Ureter (tissue), 1 donor: ENCODE measurements around the gene CGNL1. TPM values are rescaled to one million over a fixed set of nuclear protein-coding genes. Genes with fewer than 3 reads are reported as not detected.

Experiments used
- DNase-seq: peaks from one replicate; pipeline ENCODE4 v3.0.0-alpha.2; 2020; ENCODE audit warnings: low spot score
- total RNA-seq: library from RNA; stranded (reverse); gene quantifications from one replicate; pipeline ENCODE4 v1.2.4, GENCODE V29; 2023
- donor health status: DM: yes; HTN: yes; CAD: no.

CGNL1 gene
- total RNA-seq, 1 donor from 2014 or later: 12.6 TPM

GRCh38 chr15:57457726-57458125 is 81.4 kb downstream of the CGNL1 start:
- no peak for DNase-seq

GRCh38 chr15:57458356-57458781 is 82.1 kb downstream of the CGNL1 start:
- DNase-seq: no peak

GRCh38 chr15:57460208-57460816 is 84.0 kb downstream of the CGNL1 start:
- DNase-seq: no peak

GRCh38 chr15:57461541-57461940 is 85.2 kb downstream of the CGNL1 start:
- DNase-seq: no peak

- no peak for DNase-seq
These were observed 86.1 kb downstream of the CGNL1 start for GRCh38 chr15:57462381-57462780.

GRCh38 chr15:57463360-57463759 is 87.1 kb downstream of the CGNL1 start:
- no peak for DNase-seq

GRCh38 chr15:57464480-57464879 is 88.2 kb downstream of the CGNL1 start:
- DNase-seq: no peak

- no peak for DNase-seq
These were observed 92.2 kb downstream of the CGNL1 start for GRCh38 chr15:57468486-57468885.

- no peak for DNase-seq
These were observed 94.2 kb downstream of the CGNL1 start for GRCh38 chr15:57470543-57470942.

- no peak for DNase-seq
These were observed 96.6 kb downstream of the CGNL1 start for GRCh38 chr15:57472861-57473260.

- no peak for DNase-seq
These were observed 100.2 kb downstream of the CGNL1 start for GRCh38 chr15:57476533-57476975.

GRCh38 chr15:57477736-57478522 is 101.6 kb downstream of the CGNL1 start:
- DNase-seq: no peak

GRCh38 chr15:57479005-57479404 is 102.7 kb downstream of the CGNL1 start:
- no peak for DNase-seq

- no peak for DNase-seq
These were observed 104.9 kb downstream of the CGNL1 start for GRCh38 chr15:57481038-57481705.

- DNase-seq: no peak
These were observed 109.6 kb downstream of the CGNL1 start for GRCh38 chr15:57485869-57486268.

GRCh38 chr15:57486833-57487232 is 110.5 kb downstream of the CGNL1 start:
- no peak for DNase-seq

- no peak for DNase-seq
These were observed 112.8 kb downstream of the CGNL1 start for GRCh38 chr15:57489122-57489521.

- DNase-seq: no peak
These were observed 117.0 kb downstream of the CGNL1 start for GRCh38 chr15:57493351-57493750.

- no peak for DNase-seq
These were observed 118.3 kb downstream of the CGNL1 start for GRCh38 chr15:57494581-57494980.

- DNase-seq: no peak
These were observed 118.7 kb downstream of the CGNL1 start for GRCh38 chr15:57495041-57495440.

- no peak for DNase-seq
These were observed 119.4 kb downstream of the CGNL1 start for GRCh38 chr15:57495554-57496165.

GRCh38 chr15:57496594-57496945 is 120.3 kb downstream of the CGNL1 start:
- DNase-seq: no peak
